ENCODE data around the gene SLC27A5. TPM values are rescaled to one million over a fixed set of nuclear protein-coding genes. Genes with fewer than 3 reads are reported as not detected.
"Not testable (repeated sequence)": the region's sequence is repeated elsewhere in the genome, so short reads cannot be mapped to it uniquely, and the experiment has no call there.

The SLC27A5 gene
- total RNA-seq, 1 donor from 2014 or later: 14.8 TPM

DNA sequence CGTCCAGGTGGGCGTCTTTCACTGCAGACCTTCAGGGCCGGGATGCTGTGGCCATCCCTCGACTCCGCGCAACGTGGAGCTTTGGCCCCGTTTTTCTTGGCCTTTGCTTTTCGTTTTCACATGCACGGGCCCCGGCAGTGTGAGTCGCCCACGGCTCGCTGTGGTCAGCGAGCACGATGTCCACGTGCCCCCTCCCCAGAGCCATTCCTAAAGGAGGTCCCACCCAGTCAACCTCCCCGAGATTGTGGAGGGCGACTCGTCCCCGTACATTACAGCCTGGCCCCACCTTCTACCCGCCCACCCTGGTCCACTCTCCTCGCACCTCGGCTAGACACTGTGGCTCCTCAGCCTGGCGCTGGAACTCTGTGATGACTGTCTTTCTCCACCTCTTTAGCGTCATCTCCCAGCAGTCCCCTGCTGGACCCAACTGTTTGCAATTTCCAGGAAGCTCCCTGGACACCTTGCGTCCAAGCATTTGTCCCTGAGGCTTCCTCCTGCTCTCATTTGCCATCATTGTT, 35.2 kb downstream of the SLC27A5 start:
- H3K4me3 ChIP-seq (ENCODE audit: low read depth, low read length): peak overlapping the region; percentile 88
- DNase-seq (ENCODE audit: low read depth): no peak
- TF ChIP-seq, protein P1, sequence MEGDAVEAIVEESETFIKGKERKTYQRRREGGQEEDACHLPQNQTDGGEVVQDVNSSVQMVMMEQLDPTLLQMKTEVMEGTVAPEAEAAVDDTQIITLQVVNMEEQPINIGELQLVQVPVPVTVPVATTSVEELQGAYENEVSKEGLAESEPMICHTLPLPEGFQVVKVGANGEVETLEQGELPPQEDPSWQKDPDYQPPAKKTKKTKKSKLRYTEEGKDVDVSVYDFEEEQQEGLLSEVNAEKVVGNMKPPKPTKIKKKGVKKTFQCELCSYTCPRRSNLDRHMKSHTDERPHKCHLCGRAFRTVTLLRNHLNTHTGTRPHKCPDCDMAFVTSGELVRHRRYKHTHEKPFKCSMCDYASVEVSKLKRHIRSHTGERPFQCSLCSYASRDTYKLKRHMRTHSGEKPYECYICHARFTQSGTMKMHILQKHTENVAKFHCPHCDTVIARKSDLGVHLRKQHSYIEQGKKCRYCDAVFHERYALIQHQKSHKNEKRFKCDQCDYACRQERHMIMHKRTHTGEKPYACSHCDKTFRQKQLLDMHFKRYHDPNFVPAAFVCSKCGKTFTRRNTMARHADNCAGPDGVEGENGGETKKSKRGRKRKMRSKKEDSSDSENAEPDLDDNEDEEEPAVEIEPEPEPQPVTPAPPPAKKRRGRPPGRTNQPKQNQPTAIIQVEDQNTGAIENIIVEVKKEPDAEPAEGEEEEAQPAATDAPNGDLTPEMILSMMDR (conservative IDR thresholded peaks at IDR 0.05; ENCODE audit: low read depth, low read length): no peak

DNA sequence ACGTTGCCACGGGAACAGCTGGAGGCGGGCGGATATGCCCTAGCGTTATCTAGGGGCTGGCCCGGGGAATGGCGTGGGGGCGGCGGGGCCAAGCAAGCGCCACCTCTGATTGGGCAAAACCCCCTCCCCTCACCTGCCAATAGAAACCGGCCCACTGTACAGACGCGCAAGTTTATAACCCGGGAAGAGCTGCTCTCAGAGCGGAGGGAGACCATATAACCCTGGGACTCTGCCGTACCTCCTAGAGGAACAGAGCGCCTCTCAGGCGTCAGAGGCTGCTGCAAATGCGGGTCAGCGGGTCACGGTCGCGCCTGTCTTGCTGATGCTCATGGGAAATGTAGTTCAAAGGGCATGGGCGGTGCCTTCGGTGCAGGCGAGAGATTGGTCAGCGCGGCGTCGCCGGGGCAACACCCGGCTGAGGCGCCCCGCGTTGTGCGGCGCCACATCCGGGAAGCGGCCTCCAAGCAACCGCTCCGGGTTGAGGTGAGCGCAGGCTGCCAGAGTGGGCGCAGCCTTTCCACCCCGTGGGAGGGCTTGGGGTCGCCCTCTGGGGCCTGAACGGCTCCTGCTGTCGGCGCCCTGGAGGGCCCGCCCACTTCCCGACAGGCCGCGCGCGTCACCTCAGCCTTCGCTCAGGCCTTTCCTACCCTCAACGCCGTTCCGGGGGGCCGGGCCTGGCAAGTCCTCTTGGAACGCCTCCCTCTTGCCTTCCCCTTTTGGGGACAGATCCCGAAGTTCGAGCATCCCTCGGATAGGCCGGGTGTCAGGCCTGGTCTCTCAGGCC, 35.9 kb downstream of the SLC27A5 start, which contains the start of gene ZNF446:
TSS of gene ZNF446 (plus strand) at position 639 of the 784 bp plus-strand sequence. CDS start 867 bp downstream, outside the sequence.
- peak within 1 kb of the TSS; percentile 88 for H3K4me3 ChIP-seq (ENCODE audit: low read depth, low read length)
- TF ChIP-seq, protein P1 (conservative IDR thresholded peaks at IDR 0.05; ENCODE audit: low read depth, low read length): no peak
- DNase-seq (ENCODE audit: low read depth): peak; percentile 73

DNA sequence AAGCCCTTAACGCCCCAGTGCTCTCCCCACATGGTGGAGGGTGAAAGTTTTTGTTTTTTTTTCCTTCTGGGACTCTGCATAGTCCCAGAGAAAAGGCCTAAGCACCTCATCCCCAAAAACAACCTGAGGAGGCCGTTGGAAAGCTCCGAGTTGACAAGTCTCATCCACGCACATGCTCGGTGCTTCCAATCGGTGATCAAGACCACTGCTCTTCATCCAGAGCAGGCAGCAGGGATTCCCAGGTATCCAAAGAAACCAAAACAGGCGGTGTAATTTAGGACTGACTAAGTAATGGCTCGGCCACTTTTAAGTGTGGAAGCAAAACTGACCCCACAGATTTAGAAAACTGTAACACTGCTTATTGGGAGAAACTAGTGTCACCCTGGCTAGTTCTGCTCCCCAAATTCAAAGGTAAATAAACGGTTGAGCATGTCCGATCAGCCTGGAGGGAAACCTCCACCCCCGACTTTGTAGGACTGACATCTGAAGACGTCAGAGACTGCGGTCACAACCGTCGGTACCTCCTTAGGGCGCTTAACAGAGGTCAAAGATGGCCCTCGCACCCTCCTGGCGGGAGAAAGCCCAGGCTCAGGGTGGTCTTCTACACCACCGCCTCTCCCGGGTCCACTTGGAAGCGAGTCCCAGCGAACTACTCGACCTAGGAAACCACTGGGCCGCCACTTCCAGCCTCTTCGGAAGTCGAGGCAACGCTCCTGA, 36.6 kb downstream of the SLC27A5 start:
- peak overlapping the region; percentile 88 for H3K4me3 ChIP-seq (ENCODE audit: low read depth, low read length)
- TF ChIP-seq, protein P1 (conservative IDR thresholded peaks at IDR 0.05; ENCODE audit: low read depth, low read length): no peak
- DNase-seq (ENCODE audit: low read depth): no peak

DNA sequence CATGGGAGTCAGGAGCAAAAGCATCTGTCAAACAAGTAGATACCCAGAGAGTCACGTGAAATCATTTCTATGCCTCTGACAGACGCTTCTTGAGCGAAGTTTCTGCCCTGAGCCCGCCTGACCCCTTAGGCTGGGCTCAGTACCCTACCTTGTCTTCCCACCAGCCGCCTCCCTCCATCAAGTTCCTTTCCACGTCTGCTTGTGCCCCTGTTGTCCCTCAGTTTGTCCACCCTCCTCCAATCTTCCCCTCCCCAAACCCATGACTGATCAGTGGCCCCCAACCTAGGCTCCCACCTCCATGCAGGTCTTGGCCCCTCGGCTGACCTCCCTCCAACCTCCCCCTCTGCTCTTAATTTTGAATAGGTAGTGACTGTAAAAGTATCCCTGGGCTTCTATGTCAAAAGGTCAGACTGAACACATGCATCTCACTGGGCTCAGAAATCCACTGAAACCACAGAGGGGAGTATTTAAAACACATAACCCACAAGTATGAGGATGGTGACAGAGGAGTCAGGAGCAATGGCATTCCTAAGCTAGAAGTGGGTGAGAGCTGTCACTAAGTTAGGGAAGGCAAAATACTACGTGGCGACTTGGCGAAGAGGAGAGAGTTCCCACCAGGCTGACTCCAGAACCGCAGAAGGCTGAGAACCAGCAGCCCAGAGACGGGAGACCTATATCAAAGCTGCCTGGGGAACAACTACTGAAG, 37.3 kb downstream of the SLC27A5 start:
- TF ChIP-seq, protein P1 (conservative IDR thresholded peaks at IDR 0.05; ENCODE audit: low read depth, low read length): no peak

DNA sequence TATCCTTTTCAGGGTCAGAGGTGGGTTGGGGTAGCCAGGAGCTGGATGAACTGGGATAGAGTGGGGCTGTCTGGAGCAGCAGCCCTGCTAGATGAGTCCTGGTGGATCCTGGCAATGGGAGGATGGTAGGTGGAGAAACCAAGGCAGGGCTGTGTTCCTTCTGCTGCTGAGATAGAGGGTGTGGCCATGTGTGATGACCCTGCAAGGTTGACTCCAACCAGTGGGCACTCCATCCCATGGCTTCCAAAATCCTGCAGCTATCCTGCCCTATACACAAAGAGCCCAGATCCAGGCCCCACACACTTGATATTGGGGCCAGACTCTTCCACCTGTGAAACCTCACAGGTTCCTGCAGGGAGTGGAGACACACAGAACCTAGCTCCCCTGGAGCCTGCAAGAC, 38.0 kb downstream of the SLC27A5 start:
- no peak for DNase-seq (ENCODE audit: low read depth)
- no peak overlapping the region for H3K4me3 ChIP-seq (ENCODE audit: low read depth, low read length)
- TF ChIP-seq, protein P1 (conservative IDR thresholded peaks at IDR 0.05; ENCODE audit: low read depth, low read length): no peak

More for the DNA sequence above, 37.3 kb downstream of the SLC27A5 start:
- no peak for DNase-seq (ENCODE audit: low read depth)
- H3K4me3 ChIP-seq (ENCODE audit: low read depth, low read length): peak overlapping the region; percentile 88

DNA sequence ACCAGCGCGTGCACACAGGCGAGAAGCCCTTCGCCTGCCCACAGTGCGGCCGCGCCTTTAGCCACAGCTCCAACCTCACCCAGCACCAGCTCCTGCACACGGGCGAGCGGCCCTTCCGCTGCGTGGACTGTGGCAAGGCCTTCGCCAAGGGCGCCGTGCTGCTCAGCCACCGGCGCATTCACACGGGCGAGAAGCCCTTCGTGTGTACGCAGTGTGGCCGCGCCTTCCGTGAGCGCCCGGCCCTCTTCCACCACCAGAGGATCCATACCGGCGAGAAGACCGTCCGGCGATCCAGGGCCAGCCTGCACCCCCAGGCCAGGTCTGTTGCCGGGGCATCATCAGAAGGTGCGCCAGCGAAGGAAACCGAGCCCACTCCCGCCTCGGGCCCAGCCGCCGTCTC, 40.1 kb downstream of the SLC27A5 start:
- DNase-seq (ENCODE audit: low read depth): no peak
- TF ChIP-seq, protein P1 (conservative IDR thresholded peaks at IDR 0.05; ENCODE audit: low read depth, low read length): no peak
- no peak overlapping the region for H3K4me3 ChIP-seq (ENCODE audit: low read depth, low read length)

DNA sequence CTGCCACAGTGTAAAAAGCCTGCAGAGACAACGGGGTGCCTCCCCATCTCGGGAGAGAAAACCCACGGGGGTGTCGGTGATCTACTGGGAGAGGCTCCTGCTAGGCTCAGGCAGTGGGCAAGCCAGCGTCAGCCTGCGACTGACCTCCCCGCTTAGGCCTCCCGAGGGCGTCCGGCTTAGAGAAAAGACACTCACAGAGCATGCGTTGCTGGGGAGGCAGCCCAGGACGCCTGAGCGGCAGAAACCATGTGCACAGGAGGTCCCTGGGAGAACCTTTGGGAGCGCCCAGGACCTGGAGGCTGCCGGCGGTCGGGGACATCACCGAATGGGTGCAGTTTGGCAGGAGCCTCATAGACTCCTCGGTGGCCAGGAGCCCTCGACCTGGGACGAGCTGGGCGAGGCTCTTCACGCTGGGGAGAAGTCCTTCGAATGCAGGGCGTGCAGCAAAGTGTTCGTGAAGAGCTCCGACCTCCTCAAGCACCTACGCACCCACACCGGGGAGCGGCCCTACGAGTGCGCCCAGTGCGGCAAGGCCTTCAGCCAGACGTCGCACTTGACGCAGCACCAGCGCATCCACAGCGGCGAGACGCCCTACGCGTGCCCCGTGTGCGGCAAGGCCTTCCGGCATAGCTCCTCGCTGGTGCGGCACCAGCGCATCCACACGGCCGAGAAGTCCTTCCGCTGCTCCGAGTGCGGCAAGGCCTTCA, 40.8 kb downstream of the SLC27A5 start:
- not testable (repeated sequence) for DNase-seq (ENCODE audit: low read depth); H3K4me3 ChIP-seq (ENCODE audit: low read depth, low read length)
